HG03469 (cell line): ENCODE data around the gene PCK1.

ENCODE experiments used
- ATAC-seq: cut with Tn5 transposase; IDR thresholded peaks from one replicate; pipeline ENCODE4 v1.9.1; 2021; ENCODE audit warnings: mild to moderate bottlenecking, moderate library complexity, moderate number of reproducible peaks; ENCODE audit not compliant: unreplicated experiment

The PCK1 gene

GRCh38 chr20:57600320-57601210, 39.7 kb downstream of the PCK1 start:
- ATAC-seq: no peak

GRCh38 chr20:57601211-57601570, 40.3 kb downstream of the PCK1 start:
- no peak for ATAC-seq

GRCh38 chr20:57601737-57602136, 40.8 kb downstream of the PCK1 start:
- no peak for ATAC-seq

GRCh38 chr20:57603120-57603519, 42.2 kb downstream of the PCK1 start:
- ATAC-seq: no peak

- no peak for ATAC-seq
Measured at GRCh38 chr20:57605045-57605444, 44.1 kb downstream of the PCK1 start.

- no peak for ATAC-seq
Measured at GRCh38 chr20:57605878-57606277, 45.0 kb downstream of the PCK1 start.

- ATAC-seq: no peak
Measured at GRCh38 chr20:57608516-57608915, 47.6 kb downstream of the PCK1 start.

GRCh38 chr20:57609086-57609841, 48.4 kb downstream of the PCK1 start:
- ATAC-seq: no peak

- ATAC-seq: no peak
Measured at GRCh38 chr20:57609842-57610167, 48.9 kb downstream of the PCK1 start.

- no peak for ATAC-seq
Measured at GRCh38 chr20:57610261-57610952, 49.5 kb downstream of the PCK1 start.

- ATAC-seq: no peak
Measured at GRCh38 chr20:57611586-57612311, 50.8 kb downstream of the PCK1 start.

- ATAC-seq: no peak
Measured at GRCh38 chr20:57612436-57612835, 51.5 kb downstream of the PCK1 start.

- no peak for ATAC-seq
Measured at GRCh38 chr20:57612916-57613315, 52.0 kb downstream of the PCK1 start.

GRCh38 chr20:57613481-57613921, 52.6 kb downstream of the PCK1 start:
- ATAC-seq: no peak

- ATAC-seq: no peak
Measured at GRCh38 chr20:57614490-57615444, 53.9 kb downstream of the PCK1 start.

- no peak for ATAC-seq
Measured at GRCh38 chr20:57615445-57615811, 54.5 kb downstream of the PCK1 start.

GRCh38 chr20:57616143-57616951, 55.4 kb downstream of the PCK1 start:
- no peak for ATAC-seq

GRCh38 chr20:57617079-57617795, 56.3 kb downstream of the PCK1 start:
- ATAC-seq: no peak
